Measurements from ENCODE around the gene ATF4. TPM values are rescaled to one million over a fixed set of nuclear protein-coding genes. Genes with fewer than 3 reads are reported as not detected.

ATF4 gene
- total RNA-seq, 1 experiment from 2014 or later = 177 TPM

DNA sequence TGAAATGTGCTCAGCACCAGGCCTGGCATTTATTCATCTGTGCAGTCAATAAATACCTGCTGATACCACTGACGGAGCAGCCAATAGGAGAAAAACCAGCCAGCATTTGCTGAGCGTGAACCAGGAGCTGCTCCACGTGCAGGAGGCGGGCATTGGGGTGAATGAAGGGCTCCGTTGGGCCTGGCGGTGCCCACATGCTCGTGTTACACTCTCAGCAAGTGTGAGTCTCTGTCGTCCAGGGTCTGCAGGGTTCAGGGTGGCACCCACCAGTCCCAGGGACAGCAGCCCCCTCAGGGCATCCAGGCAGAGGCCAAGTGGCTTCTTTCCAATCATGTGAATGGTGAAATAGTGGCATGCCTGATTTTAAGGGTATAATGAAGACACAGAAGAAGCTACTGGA, 16.3 kb downstream of the ATF4 start:
- Histone ChIP-seq H3K27ac (ENCODE audit: low read length) (no peak overlapping the region), H3K27me3 (ENCODE audit: control insufficient read depth, insufficient read depth, low read length) (no peaks in the 10 kb centered on the region), H3K4me3 (ENCODE audit: low read depth in 2 of 2, low read length in 2 of 2) (no peak overlapping the region), H3K9me3 (ENCODE audit: control insufficient read depth, insufficient read depth, low read depth, low read length) (no peaks in the 10 kb centered on the region), H3K36me3 (ENCODE audit: control insufficient read depth, insufficient read depth, low read length) (peaks cover 4% of the 10 kb centered on the region; the same call in 1 of the 2 replicates), H3K4me1 (ENCODE audit: control insufficient read depth, insufficient read depth, low read length) (peaks cover 9% of the 10 kb centered on the region)
- ATAC-seq (no peak), DNase-seq (ENCODE audit: low read depth, low spot score) (no peak)
- POLR2A ChIA-PET = interaction anchor here (0.6 kb wide), 1 partner anchor 88 kb away, joined by 4 read pairs; no protein-coding TSS in a partner anchor
- intact Hi-C loops (cut with micrococcal nuclease; ENCODE audit: unreplicated experiment) (loop anchor here (5.0 kb wide), 1 partner anchor 501 kb away; no protein-coding TSS in a partner anchor), in situ Hi-C loops (cut with HindIII; ENCODE audit: low pct_unique_long_range_greater_than_20kb, low sequenced_read_pairs) (no loop called here)
- BruUV-seq (replicated peaks) = no TSS peak
- CTCF ChIA-PET = interaction anchor here (0.5 to 1.5 kb wide), 2 partner anchors 488 to 1749 kb away, joined by 4 to 5 read pairs; no protein-coding TSS in a partner anchor
- no peak for TF ChIP-seq POLR2AphosphoS5 (IDR thresholded peaks at IDR 0.05; ENCODE audit: low read depth, low read length)
- TF ChIP-seq, protein P1, sequence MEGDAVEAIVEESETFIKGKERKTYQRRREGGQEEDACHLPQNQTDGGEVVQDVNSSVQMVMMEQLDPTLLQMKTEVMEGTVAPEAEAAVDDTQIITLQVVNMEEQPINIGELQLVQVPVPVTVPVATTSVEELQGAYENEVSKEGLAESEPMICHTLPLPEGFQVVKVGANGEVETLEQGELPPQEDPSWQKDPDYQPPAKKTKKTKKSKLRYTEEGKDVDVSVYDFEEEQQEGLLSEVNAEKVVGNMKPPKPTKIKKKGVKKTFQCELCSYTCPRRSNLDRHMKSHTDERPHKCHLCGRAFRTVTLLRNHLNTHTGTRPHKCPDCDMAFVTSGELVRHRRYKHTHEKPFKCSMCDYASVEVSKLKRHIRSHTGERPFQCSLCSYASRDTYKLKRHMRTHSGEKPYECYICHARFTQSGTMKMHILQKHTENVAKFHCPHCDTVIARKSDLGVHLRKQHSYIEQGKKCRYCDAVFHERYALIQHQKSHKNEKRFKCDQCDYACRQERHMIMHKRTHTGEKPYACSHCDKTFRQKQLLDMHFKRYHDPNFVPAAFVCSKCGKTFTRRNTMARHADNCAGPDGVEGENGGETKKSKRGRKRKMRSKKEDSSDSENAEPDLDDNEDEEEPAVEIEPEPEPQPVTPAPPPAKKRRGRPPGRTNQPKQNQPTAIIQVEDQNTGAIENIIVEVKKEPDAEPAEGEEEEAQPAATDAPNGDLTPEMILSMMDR (IDR thresholded peaks at IDR 0.05) = no peak

DNA sequence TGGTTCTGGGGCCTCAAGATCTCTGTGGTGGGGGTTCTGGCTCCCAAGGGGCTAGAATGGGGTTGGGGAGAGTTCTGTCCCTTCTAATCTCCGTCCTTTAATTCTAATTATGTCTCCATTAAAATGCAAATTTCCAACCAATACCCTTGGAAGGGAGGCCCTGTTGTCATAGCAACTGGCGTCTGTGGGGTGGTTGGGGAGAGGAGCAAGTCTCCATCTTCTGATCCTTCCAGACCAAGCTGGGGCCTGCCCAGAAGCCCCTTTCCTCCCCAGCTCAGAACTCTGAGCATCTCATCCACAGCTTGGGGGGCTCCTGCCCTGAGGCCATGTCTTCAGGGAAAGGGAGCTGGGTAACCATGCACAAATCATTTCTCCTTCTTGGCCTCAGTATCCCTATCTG, 17.6 kb downstream of the ATF4 start:
- in situ Hi-C loops (cut with HindIII; ENCODE audit: low pct_unique_long_range_greater_than_20kb, low sequenced_read_pairs) (no loop called here), intact Hi-C loops (cut with micrococcal nuclease; ENCODE audit: unreplicated experiment) (loop anchor here (5.0 kb wide), 1 partner anchor 499 kb away; no protein-coding TSS in a partner anchor)
- Histone ChIP-seq H3K27ac (ENCODE audit: low read length) (no peak overlapping the region), H3K9me3 (ENCODE audit: control insufficient read depth, insufficient read depth, low read depth, low read length) (no peaks in the 10 kb centered on the region), H3K27me3 (ENCODE audit: control insufficient read depth, insufficient read depth, low read length) (no peaks in the 10 kb centered on the region), H3K36me3 (ENCODE audit: control insufficient read depth, insufficient read depth, low read length) (no peaks in the 10 kb centered on the region), H3K4me3 (ENCODE audit: low read depth in 2 of 2, low read length in 2 of 2) (no peak overlapping the region), H3K4me1 (ENCODE audit: control insufficient read depth, insufficient read depth, low read length) (peaks cover 9% of the 10 kb centered on the region)
- no TSS peak for BruUV-seq (replicated peaks)
- TF ChIP-seq SIN3A (IDR thresholded peaks at IDR 0.05; ENCODE audit: borderline replicate concordance, insufficient read depth, low read depth, low read length) = no peak
- TF ChIP-seq, protein P2, sequence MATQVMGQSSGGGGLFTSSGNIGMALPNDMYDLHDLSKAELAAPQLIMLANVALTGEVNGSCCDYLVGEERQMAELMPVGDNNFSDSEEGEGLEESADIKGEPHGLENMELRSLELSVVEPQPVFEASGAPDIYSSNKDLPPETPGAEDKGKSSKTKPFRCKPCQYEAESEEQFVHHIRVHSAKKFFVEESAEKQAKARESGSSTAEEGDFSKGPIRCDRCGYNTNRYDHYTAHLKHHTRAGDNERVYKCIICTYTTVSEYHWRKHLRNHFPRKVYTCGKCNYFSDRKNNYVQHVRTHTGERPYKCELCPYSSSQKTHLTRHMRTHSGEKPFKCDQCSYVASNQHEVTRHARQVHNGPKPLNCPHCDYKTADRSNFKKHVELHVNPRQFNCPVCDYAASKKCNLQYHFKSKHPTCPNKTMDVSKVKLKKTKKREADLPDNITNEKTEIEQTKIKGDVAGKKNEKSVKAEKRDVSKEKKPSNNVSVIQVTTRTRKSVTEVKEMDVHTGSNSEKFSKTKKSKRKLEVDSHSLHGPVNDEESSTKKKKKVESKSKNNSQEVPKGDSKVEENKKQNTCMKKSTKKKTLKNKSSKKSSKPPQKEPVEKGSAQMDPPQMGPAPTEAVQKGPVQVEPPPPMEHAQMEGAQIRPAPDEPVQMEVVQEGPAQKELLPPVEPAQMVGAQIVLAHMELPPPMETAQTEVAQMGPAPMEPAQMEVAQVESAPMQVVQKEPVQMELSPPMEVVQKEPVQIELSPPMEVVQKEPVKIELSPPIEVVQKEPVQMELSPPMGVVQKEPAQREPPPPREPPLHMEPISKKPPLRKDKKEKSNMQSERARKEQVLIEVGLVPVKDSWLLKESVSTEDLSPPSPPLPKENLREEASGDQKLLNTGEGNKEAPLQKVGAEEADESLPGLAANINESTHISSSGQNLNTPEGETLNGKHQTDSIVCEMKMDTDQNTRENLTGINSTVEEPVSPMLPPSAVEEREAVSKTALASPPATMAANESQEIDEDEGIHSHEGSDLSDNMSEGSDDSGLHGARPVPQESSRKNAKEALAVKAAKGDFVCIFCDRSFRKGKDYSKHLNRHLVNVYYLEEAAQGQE (IDR thresholded peaks at IDR 0.05; ENCODE audit: insufficient read depth in 1 of 2, low read depth in 2 of 2, low read length in 1 of 2) = no peak
- TF ChIP-seq, protein P1 (IDR thresholded peaks at IDR 0.05) = no peak
- no peak for TF ChIP-seq POLR2AphosphoS5 (IDR thresholded peaks at IDR 0.05; ENCODE audit: low read depth, low read length)
- no peak for TF ChIP-seq TCF7L2 (IDR thresholded peaks at IDR 0.05; ENCODE audit: low read depth, low read length)
- POLR2A ChIA-PET = no interaction called here
- no peak for ATAC-seq
- CTCF ChIA-PET = no interaction called here
- no peak for DNase-seq (ENCODE audit: low read depth, low spot score)

Measured in Panc1 (cell line).